CD4-positive, alpha-beta memory T cell (primary cell): ENCODE measurements around the gene LONP1. TPM values are rescaled to one million over a fixed set of nuclear protein-coding genes. Genes with fewer than 3 reads are reported as not detected.

ENCODE experiments used
- CTCF ChIA-PET: fragments of 350-600 bp; sonication (Branson Sonifier 250); formaldehyde crosslinking; loops from one replicate; lab custom pipeline; 2021; ENCODE audit warnings: inconsistent platforms; ENCODE audit not compliant: partially characterized antibody; lab: Charles Lee
- POLR2A ChIA-PET: fragments of 350-600 bp; sonication (Branson Sonifier 250); formaldehyde crosslinking; loops from one replicate; lab custom pipeline; 2021; ENCODE audit not compliant: partially characterized antibody; lab: Charles Lee
- DNase-seq, 5 donors: peaks; one replicate each; pipeline versions ENCODE4 v3.0.0 to v3.0.0-alpha.2; 2020 to 2022; ENCODE audit warnings: mixed read lengths in 1 of 5
- H3K27ac ChIP-seq: one replicate; pipeline ENCODE4 v1.7.0; 2013; ENCODE audit warnings: low read depth, low read length
- H3K27me3 ChIP-seq: 2 replicates; pipeline ENCODE4 v1.7.0; 2013; ENCODE audit warnings: mild to moderate bottlenecking, low read length, moderate library complexity; ENCODE audit not compliant: insufficient read depth
- H3K36me3 ChIP-seq: 2 replicates; pipeline ENCODE4 v1.7.0; 2013; ENCODE audit warnings: mild to moderate bottlenecking, low read length, moderate library complexity; ENCODE audit not compliant: insufficient read depth
- H3K4me1 ChIP-seq: 2 replicates; pipeline ENCODE4 v1.7.0; 2013; ENCODE audit warnings: mild to moderate bottlenecking, low read length, moderate library complexity; ENCODE audit not compliant: insufficient read depth
- H3K4me3 ChIP-seq, 2 donors: one replicate each; pipeline ENCODE4 v1.7.0; 2013; ENCODE audit warnings: low read length in 2 of 2, mild to moderate bottlenecking in 1 of 2
- H3K9me3 ChIP-seq, 2 donors: one replicate each; pipeline ENCODE4 v1.7.0; 2013; ENCODE audit warnings: low read length in 2 of 2, control low read depth in 1 of 2; ENCODE audit not compliant: control insufficient read depth in 1 of 2
- H3K27ac Mint-ChIP-seq, 7 donors: one replicate each; pipeline ENCODE4 v1.8.0; 2020 to 2021; ENCODE audit warnings: mixed read lengths in 7 of 7, mild to moderate bottlenecking in 6 of 7, inconsistent platforms in 3 of 7, moderate library complexity in 3 of 7
- H3K27me3 Mint-ChIP-seq, 2 donors: one replicate each; pipeline ENCODE4 v1.8.0; 2020 to 2021; ENCODE audit warnings: mixed read lengths in 2 of 2
- H3K36me3 Mint-ChIP-seq, 2 donors: one replicate each; pipeline ENCODE4 v1.8.0; 2020 to 2021; ENCODE audit warnings: mixed read lengths in 2 of 2, inconsistent platforms in 1 of 2, mild to moderate bottlenecking in 1 of 2
- H3K4me1 Mint-ChIP-seq, 4 donors: one replicate each; pipeline ENCODE4 v1.8.0; 2020 to 2021; ENCODE audit warnings: mixed read lengths in 4 of 4, mild to moderate bottlenecking in 1 of 4
- H3K4me3 Mint-ChIP-seq, 8 donors: one replicate each; pipeline ENCODE4 v1.8.0; 2020 to 2021; ENCODE audit warnings: mixed read lengths in 8 of 8, mild to moderate bottlenecking in 7 of 8, moderate library complexity in 6 of 8, inconsistent platforms in 3 of 8
- H3K9me3 Mint-ChIP-seq, 8 donors: one replicate each; pipeline ENCODE4 v1.8.0; 2020 to 2021; ENCODE audit warnings: mixed read lengths in 8 of 8, mild to moderate bottlenecking in 5 of 8, inconsistent platforms in 3 of 8, moderate library complexity in 1 of 8
- intact Hi-C: fragments of 100-400 bp; cut with micrococcal nuclease; formaldehyde crosslinking; loops from one replicate; pipeline ENCODE4 v1.15.1; 2023
- polyA plus RNA-seq, 2 donors: library from polyadenylated mRNA; unstranded; fragments of 300-500 nt; fragmentation: Illumina TruSeq; gene quantifications; one replicate each; pipeline ENCODE4 v1.2.3, GENCODE V29; 2021
- total RNA-seq, 2 experiments: library from RNA; stranded (reverse); gene quantifications; one replicate each; pipeline ENCODE4 v1.2.3, GENCODE V29; 2021

Gene LONP1
- total and polyA plus RNA-seq, 4 experiments from 2014 or later, result 10.9 to 64.7 (median 49.8) TPM

- peaks cover 27% of the 10 kb centered on the region for H3K36me3 ChIP-seq
- H3K27me3 ChIP-seq, result no peaks in the 10 kb centered on the region
- no peaks in the 10 kb centered on the region for H3K4me1 ChIP-seq
- peaks cover 13 to 23% of the 10 kb centered on the region in 2 donors for H3K36me3 Mint-ChIP-seq
- CTCF ChIA-PET, result interaction anchor here (0.6 kb wide), 1 partner anchor 42 kb away, joined by 3 read pairs; no protein-coding TSS in a partner anchor
- no peak overlapping the region for H3K4me3 Mint-ChIP-seq
- POLR2A ChIA-PET, result no interaction called here
- H3K4me1 Mint-ChIP-seq, result peaks cover 0 to 4% (median 0%) of the 10 kb centered on the region in 4 donors
- H3K9me3 Mint-ChIP-seq, result peaks cover 0 to 3% (median 0%) of the 10 kb centered on the region in 8 donors
- DNase-seq, result no peak
- H3K9me3 ChIP-seq, result no peaks in the 10 kb centered on the region
- peak overlapping the region in 1 of 7 donors; percentile 43 for H3K27ac Mint-ChIP-seq
- no peaks in the 10 kb centered on the region for H3K27me3 Mint-ChIP-seq
- H3K4me3 ChIP-seq, result no peak overlapping the region
- intact Hi-C loops, result no loop called here
- H3K27ac ChIP-seq, result no peak overlapping the region
Observed at GRCh38 chr19:5671600-5671999, 48.3 kb downstream of the LONP1 start.

DNA sequence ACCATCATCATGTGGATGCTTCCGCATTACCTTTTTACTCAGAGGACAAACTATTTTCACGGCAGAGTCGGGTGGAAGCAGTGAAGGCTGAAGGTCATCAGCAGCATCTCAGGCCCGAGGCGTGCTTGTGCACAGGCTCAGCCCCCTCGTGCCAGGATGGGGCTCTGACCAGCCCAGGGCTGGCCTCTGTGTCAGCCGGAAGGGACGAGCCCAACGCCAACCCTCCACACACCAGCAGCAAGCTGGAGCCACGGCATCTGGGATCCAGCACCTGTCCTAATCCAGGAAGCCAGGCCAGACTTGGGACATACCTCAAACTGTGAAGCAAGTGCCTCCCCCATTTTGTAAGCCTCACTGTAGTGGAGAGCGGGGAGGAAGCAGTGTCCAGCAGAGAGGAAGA lies 50.7 kb downstream of the LONP1 start:
- Mint-ChIP-seq H3K4me1 (peaks cover 0 to 2% (median 0%) of the 10 kb centered on the region in 4 donors), H3K9me3 (no peaks in the 10 kb centered on the region), H3K27ac (peak overlapping the region in 1 of 7 donors; percentile 12), H3K27me3 (no peaks in the 10 kb centered on the region), H3K4me3 (no peak overlapping the region), H3K36me3 (peaks cover 32 to 47% of the 10 kb centered on the region in 2 donors)
- peaks cover 51% of the 10 kb centered on the region for H3K36me3 ChIP-seq
- no peaks in the 10 kb centered on the region for H3K4me1 ChIP-seq
- ChIA-PET CTCF (interaction anchor here (1.2 kb wide), 1 partner anchor 20 kb away, joined by 4 read pairs; the partner anchor contains the start of gene RPL36), POLR2A (no interaction called here)
- intact Hi-C loops, result no loop called here
- no peak for DNase-seq
- no peaks in the 10 kb centered on the region for H3K27me3 ChIP-seq
- H3K27ac ChIP-seq, result no peak overlapping the region
- H3K9me3 ChIP-seq, result no peaks in the 10 kb centered on the region
- no peak overlapping the region for H3K4me3 ChIP-seq

- Histone ChIP-seq H3K4me3 (no peak overlapping the region), H3K27me3 (no peaks in the 10 kb centered on the region), H3K4me1 (no peaks in the 10 kb centered on the region), H3K36me3 (peaks cover 64% of the 10 kb centered on the region), H3K9me3 (no peaks in the 10 kb centered on the region), H3K27ac (no peak overlapping the region)
- DNase-seq, result no peak
- Mint-ChIP-seq H3K4me1 (no peaks in the 10 kb centered on the region), H3K36me3 (peaks cover 42 to 58% of the 10 kb centered on the region in 2 donors), H3K9me3 (no peaks in the 10 kb centered on the region), H3K27ac (peak overlapping the region in 1 of 7 donors; percentile 25), H3K4me3 (no peak overlapping the region), H3K27me3 (no peaks in the 10 kb centered on the region)
- intact Hi-C loops, result no loop called here
- ChIA-PET CTCF (no interaction called here), POLR2A (no interaction called here)
Observed at GRCh38 chr19:5667751-5668271, 52.1 kb downstream of the LONP1 start.

DNA sequence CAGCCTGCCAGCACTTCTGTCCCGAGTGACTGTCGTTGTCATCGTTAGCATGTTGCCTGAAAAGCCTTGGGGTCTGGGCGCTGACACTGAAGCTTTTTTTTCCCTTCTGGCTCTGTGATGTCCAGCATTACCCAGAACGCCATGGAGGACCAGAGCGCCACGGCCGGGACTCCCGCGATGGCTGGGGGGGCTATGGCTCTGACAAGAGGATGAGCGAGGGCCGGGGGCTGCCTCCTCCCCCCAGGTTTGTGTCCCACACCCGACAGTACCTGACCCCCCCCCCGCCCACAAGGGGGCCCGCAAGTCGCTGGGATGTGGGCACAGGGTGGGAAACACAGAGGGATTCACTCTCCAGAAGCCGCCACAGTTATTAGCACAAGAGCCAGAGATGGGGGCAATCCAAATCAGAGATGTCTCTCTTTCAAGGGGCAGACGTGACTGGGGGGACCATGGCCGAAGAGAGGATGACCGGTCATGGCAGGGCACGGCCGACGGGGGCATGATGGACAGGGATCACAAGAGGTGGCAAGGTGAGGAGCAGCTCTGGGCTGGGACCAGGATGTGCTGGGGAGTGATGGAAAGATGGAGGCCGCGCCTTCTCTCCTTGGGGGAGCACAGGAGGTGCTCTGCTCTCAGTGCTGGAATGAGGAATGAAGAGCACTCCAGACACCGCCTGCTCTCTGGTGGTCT lies 52.9 kb downstream of the LONP1 start:
- Histone ChIP-seq H3K27ac (no peak overlapping the region), H3K4me1 (no peaks in the 10 kb centered on the region), H3K4me3 (no peak overlapping the region), H3K36me3 (peaks cover 67% of the 10 kb centered on the region), H3K27me3 (no peaks in the 10 kb centered on the region), H3K9me3 (no peaks in the 10 kb centered on the region)
- Mint-ChIP-seq H3K4me1 (no peaks in the 10 kb centered on the region), H3K4me3 (peak overlapping the region in 1 of 8 donors; percentile 50), H3K27me3 (no peaks in the 10 kb centered on the region), H3K27ac (peak overlapping the region in 1 of 7 donors; percentile 15), H3K9me3 (no peaks in the 10 kb centered on the region), H3K36me3 (peaks cover 42 to 61% of the 10 kb centered on the region in 2 donors)
- DNase-seq, result no peak
- CTCF ChIA-PET, result no interaction called here
- POLR2A ChIA-PET, result no interaction called here
- intact Hi-C loops, result no loop called here

GRCh38 chr19:5665781-5666513 lies 54.0 kb downstream of the LONP1 start:
- Histone ChIP-seq H3K4me1 (no peaks in the 10 kb centered on the region), H3K36me3 (peaks cover 75% of the 10 kb centered on the region), H3K27ac (no peak overlapping the region), H3K27me3 (no peaks in the 10 kb centered on the region), H3K4me3 (no peak overlapping the region), H3K9me3 (no peaks in the 10 kb centered on the region)
- Mint-ChIP-seq H3K4me1 (peaks cover 0 to 4% (median 0%) of the 10 kb centered on the region in 4 donors), H3K9me3 (no peaks in the 10 kb centered on the region), H3K27me3 (no peaks in the 10 kb centered on the region), H3K27ac (peak overlapping the region in 3 of 7 donors; percentile 64 to 75 (median 64)), H3K4me3 (no peak overlapping the region), H3K36me3 (peaks cover 46 to 67% of the 10 kb centered on the region in 2 donors)
- DNase-seq, result no peak
- intact Hi-C loops, result no loop called here
- POLR2A ChIA-PET, result interaction anchor here (1.7 kb wide), 1 partner anchor 14 kb away, joined by 4 read pairs; no protein-coding TSS in a partner anchor
- CTCF ChIA-PET, result no interaction called here

- H3K27me3 ChIP-seq, result no peaks in the 10 kb centered on the region
- Mint-ChIP-seq H3K36me3 (peaks cover 49 to 76% of the 10 kb centered on the region in 2 donors), H3K27ac (peak overlapping the region in 2 of 7 donors; percentile 42 to 61), H3K4me1 (peaks cover 0 to 4% (median 0%) of the 10 kb centered on the region in 4 donors), H3K9me3 (no peaks in the 10 kb centered on the region), H3K4me3 (no peak overlapping the region), H3K27me3 (no peaks in the 10 kb centered on the region)
- CTCF ChIA-PET, result no interaction called here
- H3K36me3 ChIP-seq, result peaks cover 82% of the 10 kb centered on the region
- POLR2A ChIA-PET, result interaction anchor here (1.7 kb wide), 1 partner anchor 15 kb away, joined by 4 read pairs; no protein-coding TSS in a partner anchor
- DNase-seq, result no peak
- no peak overlapping the region for H3K4me3 ChIP-seq
- intact Hi-C loops, result no loop called here
- H3K4me1 ChIP-seq, result no peaks in the 10 kb centered on the region
- no peak overlapping the region for H3K27ac ChIP-seq
- H3K9me3 ChIP-seq, result no peaks in the 10 kb centered on the region
Observed at GRCh38 chr19:5664515-5664914, 55.4 kb downstream of the LONP1 start.

GRCh38 chr19:5663904-5664303 lies 56.0 kb downstream of the LONP1 start:
- intact Hi-C loops, result no loop called here
- CTCF ChIA-PET, result no interaction called here
- Mint-ChIP-seq H3K27ac (no peak overlapping the region), H3K27me3 (no peaks in the 10 kb centered on the region), H3K9me3 (no peaks in the 10 kb centered on the region), H3K4me1 (peaks cover 0 to 4% (median 0%) of the 10 kb centered on the region in 4 donors), H3K4me3 (no peak overlapping the region), H3K36me3 (peaks cover 49 to 76% of the 10 kb centered on the region in 2 donors)
- Histone ChIP-seq H3K4me3 (no peak overlapping the region), H3K27me3 (no peaks in the 10 kb centered on the region), H3K4me1 (no peaks in the 10 kb centered on the region), H3K27ac (no peak overlapping the region), H3K9me3 (no peaks in the 10 kb centered on the region), H3K36me3 (peaks cover 77% of the 10 kb centered on the region)
- no peak for DNase-seq
- POLR2A ChIA-PET, result interaction anchor here (1.7 kb wide), 1 partner anchor 16 kb away, joined by 4 read pairs; no protein-coding TSS in a partner anchor
